ENCODE results near the gene AP5Z1. TPM values are rescaled to one million over a fixed set of nuclear protein-coding genes. Genes with fewer than 3 reads are reported as not detected.

AP5Z1 gene
- total and polyA plus RNA-seq, 11 donors: 8.4 to 31.9 (median 13.4) TPM

- WGBS, 4 donors: 55 to 61% (median 58%) methylated on average over 12 of the region's 12 CpGs
- DNase-seq: peak in 1 of 5 donors; percentile 43
- TF ChIP-seq POLR2A (IDR thresholded peaks at IDR 0.05) (no peak), CTCF (IDR thresholded peaks at IDR 0.05) (no peak)
- peaks cover 12 to 65% (median 48%) of the 10 kb centered on the region in 12 donors for H3K4me1 ChIP-seq
- no peak for ATAC-seq
- peak overlapping the region; percentile 67 to 95 (median 91) for H3K27ac ChIP-seq
- H3K27me3 ChIP-seq: no peaks in the 10 kb centered on the region
- no peaks in the 10 kb centered on the region for H3K9me3 ChIP-seq
- intact Hi-C loops (cut with DNase I): loop anchor here in 7 of 10 donors (1.0 to 5.0 kb wide), 9 partner anchors 21 to 119 kb away; partner anchors contain the start of gene FOXK1 (in 4 of the 7)
- peaks cover 0 to 46% (median 23%) of the 10 kb centered on the region in 9 donors for H3K36me3 ChIP-seq
- H3K4me3 ChIP-seq: peak overlapping the region in 9 of 12 donors; percentile 29 to 53 (median 38)
Observed at GRCh38 chr7:4745971-4746919, 29.2 kb upstream of the AP5Z1 start.

GRCh38 chr7:4747013-4747412 lies 28.4 kb upstream of the AP5Z1 start:
- H3K9me3 ChIP-seq: no peaks in the 10 kb centered on the region
- peak overlapping the region in 3 of 12 donors; percentile 38 to 41 (median 39) for H3K4me3 ChIP-seq
- H3K27me3 ChIP-seq: no peaks in the 10 kb centered on the region
- peak in 2 of 5 donors; percentile 48 to 58 for DNase-seq
- ATAC-seq: no peak
- WGBS, 4 donors: 51 to 65% (median 58%) methylated on average over 22 of the region's 22 CpGs
- H3K27ac ChIP-seq: peak overlapping the region; percentile 67 to 95 (median 91)
- intact Hi-C loops (cut with DNase I): loop anchor here in 3 of 10 donors (5.0 kb wide), 4 partner anchors 40 to 120 kb away; partner anchors contain the start of gene FOXK1 (in 1 of the 3)
- peaks cover 0 to 45% (median 15%) of the 10 kb centered on the region in 9 donors for H3K36me3 ChIP-seq
- TF ChIP-seq CTCF (IDR thresholded peaks at IDR 0.05) (no peak), POLR2A (IDR thresholded peaks at IDR 0.05) (no peak)
- H3K4me1 ChIP-seq: peaks cover 12 to 72% (median 48%) of the 10 kb centered on the region in 12 donors

GRCh38 chr7:4747746-4748145 lies 27.7 kb upstream of the AP5Z1 start:
- no peak for TF ChIP-seq POLR2A (IDR thresholded peaks at IDR 0.05)
- TF ChIP-seq CTCF (IDR thresholded peaks at IDR 0.05): no peak
- 51 to 64% (median 63%) methylated on average over 11 of the region's 11 CpGs for WGBS, 4 donors
- Histone ChIP-seq H3K4me3 (no peak overlapping the region), H3K27me3 (no peaks in the 10 kb centered on the region), H3K36me3 (peaks cover 0 to 45% (median 8%) of the 10 kb centered on the region in 9 donors), H3K27ac (peak overlapping the region; percentile 67 to 95 (median 91)), H3K9me3 (no peaks in the 10 kb centered on the region), H3K4me1 (peaks cover 12 to 76% (median 48%) of the 10 kb centered on the region in 12 donors)
- intact Hi-C loops (cut with DNase I): loop anchor here in 4 of 10 donors (1.0 to 5.0 kb wide), 6 partner anchors 40 to 120 kb away; partner anchors contain the start of gene FOXK1 (in 2 of the 4)
- ATAC-seq (no peak), DNase-seq (no peak)

GRCh38 chr7:4748231-4748681 lies 27.2 kb upstream of the AP5Z1 start:
- 46 to 57% (median 53%) methylated on average over 10 of the region's 10 CpGs for WGBS, 4 donors
- TF ChIP-seq CTCF (IDR thresholded peaks at IDR 0.05) (no peak), POLR2A (IDR thresholded peaks at IDR 0.05) (no peak)
- ATAC-seq (no peak), DNase-seq (no peak)
- H3K27me3 ChIP-seq: no peaks in the 10 kb centered on the region
- H3K36me3 ChIP-seq: peaks cover 0 to 40% (median 4%) of the 10 kb centered on the region in 9 donors
- H3K4me3 ChIP-seq: no peak overlapping the region
- peak overlapping the region; percentile 67 to 95 (median 91) for H3K27ac ChIP-seq
- peaks cover 12 to 71% (median 47%) of the 10 kb centered on the region in 12 donors for H3K4me1 ChIP-seq
- intact Hi-C loops (cut with DNase I): loop anchor here in 4 of 10 donors (1.0 to 5.0 kb wide), 6 partner anchors 41 to 121 kb away; partner anchors contain the start of gene FOXK1 (in 2 of the 4)
- H3K9me3 ChIP-seq: no peaks in the 10 kb centered on the region

Measured in heart left ventricle (tissue), 16 donors.